H9 (cell line): Measurements from ENCODE around the gene USP8. TPM values are rescaled to one million over a fixed set of nuclear protein-coding genes. Genes with fewer than 3 reads are reported as not detected.

Experiments
- DNase-seq: peaks from one replicate; pipeline ENCODE4 v3.0.0-alpha.2; 2017
- H2AFZ ChIP-seq: one replicate; pipeline ENCODE4 v1.6.1; 2013; ENCODE audit warnings: mild to moderate bottlenecking, low read length, control low read depth, moderate library complexity
- H2AK5ac ChIP-seq: 2 replicates; pipeline ENCODE4 v1.6.1; 2013; ENCODE audit warnings: low read length, control low read depth, mixed read lengths; ENCODE audit not compliant: insufficient read length
- H2BK120ac ChIP-seq: one replicate; pipeline ENCODE4 v1.6.1; 2013; ENCODE audit warnings: low read depth, mild to moderate bottlenecking, low read length, control low read depth, inconsistent platforms; ENCODE audit not compliant: poor library complexity, severe bottlenecking
- H2BK12ac ChIP-seq: 2 replicates; pipeline ENCODE4 v1.6.1; 2013; ENCODE audit warnings: low read length, control low read depth, mixed read lengths, low read depth; ENCODE audit not compliant: insufficient read length
- H2BK15ac ChIP-seq: 2 replicates; pipeline ENCODE4 v1.6.1; 2013; ENCODE audit warnings: low read depth, low read length, control low read depth
- H2BK20ac ChIP-seq: one replicate; pipeline ENCODE4 v1.6.1; 2013; ENCODE audit warnings: low read depth, mild to moderate bottlenecking, low read length, control low read depth, inconsistent platforms; ENCODE audit not compliant: poor library complexity, severe bottlenecking
- H2BK5ac ChIP-seq: 2 replicates; pipeline ENCODE4 v1.6.1; 2013; ENCODE audit warnings: low read length, control low read depth, mixed read lengths; ENCODE audit not compliant: insufficient read length
- H3K14ac ChIP-seq: 2 replicates; pipeline ENCODE4 v1.6.1; 2013; ENCODE audit warnings: low read length, control low read depth; ENCODE audit not compliant: insufficient read depth
- H3K18ac ChIP-seq: 2 replicates; pipeline ENCODE4 v1.6.1; 2013; ENCODE audit warnings: low read depth, mild to moderate bottlenecking, mixed read lengths, low read length, control low read depth; ENCODE audit not compliant: insufficient read length
- H3K23ac ChIP-seq: 2 replicates; pipeline ENCODE4 v1.6.1; 2013; ENCODE audit warnings: low read length, control low read depth, mixed read lengths, low read depth; ENCODE audit not compliant: insufficient read length
- H3K23me2 ChIP-seq: 2 replicates; pipeline ENCODE4 v1.6.1; 2013; ENCODE audit warnings: low read depth, mild to moderate bottlenecking, mixed read lengths, low read length, control low read depth; ENCODE audit not compliant: insufficient read length, poor library complexity, severe bottlenecking
- H3K27ac ChIP-seq: 2 replicates; pipeline ENCODE4 v1.5.1; 2013; ENCODE audit warnings: low read length, control low read depth, mixed read lengths, low read depth; ENCODE audit not compliant: insufficient read length
- H3K27me3 ChIP-seq: 2 replicates; pipeline ENCODE4 v1.6.1; 2013; ENCODE audit warnings: low read length, control low read depth, inconsistent platforms; ENCODE audit not compliant: insufficient read depth
- H3K4ac ChIP-seq: 2 replicates; pipeline ENCODE4 v1.6.1; 2013; ENCODE audit warnings: low read depth, mild to moderate bottlenecking, control low read depth, inconsistent platforms, low read length, moderate library complexity
- H3K4me1 ChIP-seq: 2 replicates; pipeline ENCODE4 v1.6.1; 2013; ENCODE audit warnings: low read length, control low read depth, inconsistent platforms; ENCODE audit not compliant: insufficient read depth
- H3K4me2 ChIP-seq: 2 replicates; pipeline ENCODE4 v1.6.1; 2013; ENCODE audit warnings: low read length, control low read depth, mixed read lengths; ENCODE audit not compliant: insufficient read length, insufficient read depth
- H3K56ac ChIP-seq: 2 replicates; pipeline ENCODE4 v1.6.1; 2013; ENCODE audit warnings: low read depth, mild to moderate bottlenecking, mixed read lengths, low read length, control low read depth; ENCODE audit not compliant: insufficient read length
- H3K79me1 ChIP-seq: 2 replicates; pipeline ENCODE4 v1.6.1; 2013; ENCODE audit warnings: low read depth, mild to moderate bottlenecking, moderate library complexity, low read length, control low read depth, inconsistent platforms; ENCODE audit not compliant: insufficient read depth, poor library complexity, severe bottlenecking
- H3K79me2 ChIP-seq: 2 replicates; pipeline ENCODE4 v1.6.1; 2013; ENCODE audit warnings: low read length, control low read depth, inconsistent platforms; ENCODE audit not compliant: insufficient read depth
- H3K9ac ChIP-seq: 2 replicates; pipeline ENCODE4 v1.6.1; 2013; ENCODE audit warnings: low read length, control low read depth, mixed read lengths; ENCODE audit not compliant: insufficient read length; ENCODE audit errors: extremely low read depth
- H3K9me3 ChIP-seq: one replicate; pipeline ENCODE4 v1.6.1; 2013; ENCODE audit warnings: low read depth, low read length, inconsistent platforms; ENCODE audit not compliant: control insufficient read depth
- H3T11ph ChIP-seq: one replicate; pipeline ENCODE4 v1.6.1; 2013; ENCODE audit warnings: mild to moderate bottlenecking, low read length, control low read depth, inconsistent platforms
- H4K20me1 ChIP-seq: one replicate; pipeline ENCODE4 v1.6.1; 2013; ENCODE audit not compliant: control insufficient read depth, insufficient read length, insufficient read depth
- H4K5ac ChIP-seq: 2 replicates; pipeline ENCODE4 v1.6.1; 2013; ENCODE audit warnings: low read depth, mild to moderate bottlenecking, mixed read lengths, low read length, control low read depth; ENCODE audit not compliant: insufficient read length
- H4K8ac ChIP-seq: replicated peaks from 2 replicates; pipeline ENCODE4 v1.6.1; 2013; ENCODE audit warnings: low read length, control low read depth, mixed read lengths, low read depth; ENCODE audit not compliant: insufficient read length
- H4K91ac ChIP-seq: 2 replicates; pipeline ENCODE4 v1.6.1; 2013; ENCODE audit warnings: low read depth, mild to moderate bottlenecking, moderate library complexity, mixed read lengths, low read length, control low read depth; ENCODE audit not compliant: insufficient read length
- H3K27ac Mint-ChIP-seq, 3 experiments: 2 replicates in 2 of 3; 3 replicates in 1 of 3; pipeline ENCODE4 v1.8.0; 2020 to 2021; ENCODE audit warnings: mixed read lengths in 3 of 3, mild to moderate bottlenecking in 1 of 3, moderate library complexity in 1 of 3
- H3K27me3 Mint-ChIP-seq: 2 replicates; pipeline ENCODE4 v1.8.0; 2021; ENCODE audit warnings: low read depth, mild to moderate bottlenecking, moderate library complexity, mixed read lengths
- H3K36me3 Mint-ChIP-seq, 3 experiments: 2 replicates in 2 of 3; 3 replicates in 1 of 3; pipeline ENCODE4 v1.8.0; 2020 to 2021; ENCODE audit warnings: low read depth in 3 of 3, mixed read lengths in 3 of 3; ENCODE audit not compliant: insufficient read depth in 1 of 3
- H3K4me1 Mint-ChIP-seq, 2 experiments: 2 replicates each; pipeline ENCODE4 v1.8.0; 2020; ENCODE audit warnings: mixed read lengths in 2 of 2
- H3K4me3 Mint-ChIP-seq, 2 experiments: 2 replicates in 1 of 2; 3 replicates in 1 of 2; pipeline ENCODE4 v1.8.0; 2020 to 2021; ENCODE audit warnings: mild to moderate bottlenecking in 2 of 2, mixed read lengths in 2 of 2, moderate library complexity in 1 of 2
- H3K9me3 Mint-ChIP-seq, 2 experiments: 2 replicates in 1 of 2; 3 replicates in 1 of 2; pipeline ENCODE4 v1.8.0; 2020; ENCODE audit warnings: mild to moderate bottlenecking in 2 of 2, mixed read lengths in 2 of 2, moderate library complexity in 1 of 2
- CTCF ChIP-seq: fragments of 200-600 bp; sonication (generic); conservative IDR thresholded peaks from 3 replicates; pipeline ENCODE4 v1.8.0; 2021; ENCODE audit warnings: antibody characterized with exemption, mild to moderate bottlenecking
- WGBS: extraction: QIAGEN DNeasy Blood & Tissue Kit; methylation state at CpG from one replicate; pipeline ENCODE4 v1.1.7; 2013; ENCODE audit warnings: missing lambda C conversion rate, low lambda C conversion rate, mixed read lengths; ENCODE audit not compliant: insufficient read length; ENCODE audit errors: extremely low coverage; 5-methylcytosine and 5-hydroxymethylcytosine counted together
- total RNA-seq: library from RNA; stranded (reverse); gene quantifications from 2 replicates; pipeline ENCODE4 v1.2.1, GENCODE V29; 2021

The USP8 gene
- total RNA-seq, 1 experiment from 2014 or later, result 67.1 TPM

DNA sequence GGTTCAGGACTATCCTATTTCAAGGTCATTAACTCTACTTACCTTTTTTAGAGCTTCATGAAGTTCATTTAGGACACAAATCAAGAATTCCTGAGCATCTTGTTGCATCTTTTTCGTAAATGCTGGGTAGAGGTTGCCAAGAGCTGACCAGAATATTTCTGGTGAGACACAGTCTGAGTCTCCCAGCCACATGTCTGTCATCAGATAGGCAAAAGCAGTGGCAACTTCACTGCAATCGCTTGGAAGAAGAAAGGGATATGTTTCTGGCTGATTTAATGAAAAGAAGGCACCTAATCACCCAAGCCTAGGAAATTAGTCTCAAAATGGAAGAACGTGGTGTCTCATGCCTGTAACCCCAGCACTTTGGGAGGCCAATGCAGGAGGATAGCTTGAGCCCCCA, 119.4 kb downstream of the USP8 start:
- Histone ChIP-seq H2BK5ac (no peak overlapping the region), H2BK12ac (no peak overlapping the region), H3K9me3 (no peaks in the 10 kb centered on the region), H3K4me1 (no peaks in the 10 kb centered on the region; the same call in 1 of the 2 replicates), H3T11ph (no peak overlapping the region), H3K79me2 (no peaks in the 10 kb centered on the region), H2BK20ac (no peak overlapping the region), H3K4ac (no peak overlapping the region), H2BK15ac (no peak overlapping the region), H3K23me2 (no peaks in the 10 kb centered on the region), H2AK5ac (no peak overlapping the region), H3K79me1 (no peaks in the 10 kb centered on the region), H3K23ac (no peak overlapping the region), H2AFZ (no peak overlapping the region), H2BK120ac (no peak overlapping the region), H3K56ac (no peak overlapping the region), H4K91ac (no peak overlapping the region), H3K9ac (no peak overlapping the region), H4K8ac (no peak overlapping the region), H3K18ac (no peak overlapping the region), H3K27me3 (no peaks in the 10 kb centered on the region), H3K4me2 (no peak overlapping the region), H3K14ac (no peak overlapping the region), H3K27ac (no peak overlapping the region), H4K5ac (no peak overlapping the region), H4K20me1 (no peaks in the 10 kb centered on the region)
- DNase-seq, result no peak
- WGBS, result no CpG with 5 or more reads among the region's 3 CpGs
- Mint-ChIP-seq H3K27ac (no peak overlapping the region), H3K4me3 (no peak overlapping the region), H3K4me1 (peaks cover 4% of the 10 kb centered on the region in 2 experiments), H3K9me3 (no peaks in the 10 kb centered on the region), H3K27me3 (no peaks in the 10 kb centered on the region), H3K36me3 (no peaks in the 10 kb centered on the region)
- TF ChIP-seq CTCF, result no peak
